HEK293T (cell line): Measurements from ENCODE around the gene DOK5.

ENCODE experiments used
- BHLHE40 ChIP-seq: fragments of 450-650 bp; IDR thresholded peaks from 2 replicates; pipeline ENCODE4 v1.6.1; 2016; ENCODE audit warnings: mild to moderate bottlenecking, moderate library complexity, borderline replicate concordance
- FOXK2 ChIP-seq: fragments of 450-650 bp; IDR thresholded peaks from 2 replicates; pipeline ENCODE4 v1.6.1; 2016; ENCODE audit warnings: mild to moderate bottlenecking
- FOXM1 ChIP-seq: fragments of 450-650 bp; IDR thresholded peaks from 2 replicates; pipeline ENCODE4 v1.6.1; 2017; ENCODE audit warnings: mild to moderate bottlenecking, borderline replicate concordance
- SP1 ChIP-seq: fragments of 450-650 bp; IDR thresholded peaks from 2 replicates; pipeline ENCODE4 v1.6.1; 2017
- SUZ12 ChIP-seq: fragments of 450-650 bp; IDR thresholded peaks from 2 replicates; pipeline ENCODE4 v1.6.1; 2016; ENCODE audit warnings: mild to moderate bottlenecking

DNA sequence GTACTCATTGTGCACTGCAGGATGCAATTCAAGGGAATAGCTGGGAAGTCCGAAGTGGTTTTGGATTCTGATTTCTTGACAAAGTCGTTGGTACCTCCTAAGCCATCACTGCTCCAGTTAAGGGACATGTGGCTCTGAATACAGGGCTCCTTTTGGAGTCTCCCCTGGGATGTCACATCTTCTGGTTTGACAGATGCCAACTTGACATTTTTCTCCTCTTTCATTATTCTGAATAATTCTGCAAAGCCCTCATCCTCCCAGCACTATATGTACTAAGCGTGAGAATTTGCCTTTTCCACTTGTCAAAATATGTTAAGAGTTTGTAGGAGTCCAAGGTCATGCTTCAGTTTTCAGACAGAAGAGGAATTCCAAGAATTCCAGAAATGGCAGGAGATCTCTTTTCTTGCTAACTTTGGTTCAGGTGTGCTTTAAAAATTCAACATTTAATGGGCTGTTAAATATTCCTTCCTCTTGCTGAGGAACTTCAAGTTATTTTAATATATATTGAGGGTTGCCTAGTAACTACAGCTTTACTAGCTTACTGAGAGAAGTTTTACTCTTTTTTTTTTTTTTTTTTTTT lies 38.7 kb downstream of the DOK5 start:
- TF ChIP-seq FOXK2 (no peak), FOXM1 (no peak), SUZ12 (no peak), SP1 (no peak), BHLHE40 (no peak)
